ENCODE data around the gene MED31.
"Not testable (repeated sequence)": the region's sequence is repeated elsewhere in the genome, so short reads cannot be mapped to it uniquely, and the experiment has no call there.

The MED31 gene

GRCh38 chr17:6596941-6597340 is 54.5 kb downstream of the MED31 start:
- peaks cover 22% of the 10 kb centered on the region for H3K79me1 ChIP-seq (replicated peaks; ENCODE audit: low read length, poor library complexity, severe bottlenecking)
- no peak overlapping the region for H4K8ac ChIP-seq (ENCODE audit: low read length)
- H3K23ac ChIP-seq (ENCODE audit: low read length in 2 of 2): no peak overlapping the region
- H3K27ac ChIP-seq (ENCODE audit: low read length, poor library complexity, severe bottlenecking): no peak overlapping the region
- H2BK120ac ChIP-seq (ENCODE audit: low read depth, low read length): no peak overlapping the region
- 100% methylated on average over 3 of the region's 4 CpGs for WGBS
- H3K18ac ChIP-seq (ENCODE audit: low read depth in 1 of 2, low read length in 2 of 2): no peak overlapping the region
- H3K27me3 ChIP-seq (ENCODE audit: control insufficient read depth in 1 of 2, insufficient read depth in 1 of 2, low read length in 2 of 2): no peaks in the 10 kb centered on the region
- H3K9ac ChIP-seq (ENCODE audit: low read length): no peak overlapping the region
- no peak overlapping the region for H3K4me3 ChIP-seq (ENCODE audit: insufficient read depth in 1 of 2, low read depth in 1 of 2, low read length in 2 of 2)
- H2AFZ ChIP-seq (ENCODE audit: low read depth, low read length): no peak overlapping the region
- H3K4me1 ChIP-seq (ENCODE audit: control insufficient read depth, insufficient read depth, low read depth, low read length): no peaks in the 10 kb centered on the region
- no peak overlapping the region for H3K14ac ChIP-seq (ENCODE audit: low read length in 2 of 2)
- H3K36me3 ChIP-seq (ENCODE audit: control insufficient read depth in 1 of 2, insufficient read depth in 2 of 2, low read depth in 1 of 2, low read length in 2 of 2): peaks cover 23 to 97% of the 10 kb centered on the region in 2 experiments
- no peaks in the 10 kb centered on the region for H3K9me3 ChIP-seq (ENCODE audit: control insufficient read depth, low read length)
- H2BK5ac ChIP-seq (ENCODE audit: low read depth, low read length, poor library complexity, severe bottlenecking): no peak overlapping the region
- no peak overlapping the region for H2BK12ac ChIP-seq (ENCODE audit: low read length in 2 of 2)
- no peak overlapping the region for H4K91ac ChIP-seq (ENCODE audit: low read length)
- no peak overlapping the region for H2AK5ac ChIP-seq (ENCODE audit: low read length, severe bottlenecking)
- no peak overlapping the region for H3K4ac ChIP-seq (ENCODE audit: low read depth in 1 of 2, low read length in 2 of 2)
- H3K4me2 ChIP-seq (ENCODE audit: low read length, poor library complexity, severe bottlenecking): no peak overlapping the region
- H2BK15ac ChIP-seq (ENCODE audit: low read depth, poor library complexity, severe bottlenecking): no peak overlapping the region
- no peak for DNase-seq

GRCh38 chr17:6596511-6596910 is 54.9 kb downstream of the MED31 start:
- Histone ChIP-seq H3K4me3 (ENCODE audit: insufficient read depth in 1 of 2, low read depth in 1 of 2, low read length in 2 of 2) (no peak overlapping the region), H3K9me3 (ENCODE audit: control insufficient read depth, low read length) (no peaks in the 10 kb centered on the region), H3K4me2 (ENCODE audit: low read length, poor library complexity, severe bottlenecking) (no peak overlapping the region), H3K79me1 (replicated peaks; ENCODE audit: low read length, poor library complexity, severe bottlenecking) (peaks cover 19% of the 10 kb centered on the region), H3K4ac (ENCODE audit: low read depth in 1 of 2, low read length in 2 of 2) (no peak overlapping the region), H3K18ac (ENCODE audit: low read depth in 1 of 2, low read length in 2 of 2) (no peak overlapping the region), H3K36me3 (ENCODE audit: control insufficient read depth in 1 of 2, insufficient read depth in 2 of 2, low read depth in 1 of 2, low read length in 2 of 2) (peaks cover 23 to 97% of the 10 kb centered on the region in 2 experiments), H3K9ac (ENCODE audit: low read length) (no peak overlapping the region), H2BK120ac (ENCODE audit: low read depth, low read length) (no peak overlapping the region), H3K14ac (ENCODE audit: low read length in 2 of 2) (no peak overlapping the region), H2BK5ac (ENCODE audit: low read depth, low read length, poor library complexity, severe bottlenecking) (no peak overlapping the region), H2AFZ (ENCODE audit: low read depth, low read length) (no peak overlapping the region), H2BK12ac (ENCODE audit: low read length in 2 of 2) (no peak overlapping the region), H3K27ac (ENCODE audit: low read length, poor library complexity, severe bottlenecking) (no peak overlapping the region), H3K4me1 (ENCODE audit: control insufficient read depth, insufficient read depth, low read depth, low read length) (no peaks in the 10 kb centered on the region), H3K23ac (ENCODE audit: low read length in 2 of 2) (no peak overlapping the region), H3K27me3 (ENCODE audit: control insufficient read depth in 1 of 2, insufficient read depth in 1 of 2, low read length in 2 of 2) (no peaks in the 10 kb centered on the region), H2BK15ac (ENCODE audit: low read depth, poor library complexity, severe bottlenecking) (no peak overlapping the region), H4K8ac (ENCODE audit: low read length) (no peak overlapping the region), H4K91ac (ENCODE audit: low read length) (no peak overlapping the region), H2AK5ac (ENCODE audit: low read length, severe bottlenecking) (no peak overlapping the region)
- no peak for DNase-seq
- WGBS: 96% methylated on average over 2 of the region's 2 CpGs

GRCh38 chr17:6596081-6596480 is 55.3 kb downstream of the MED31 start:
- no peak for DNase-seq
- Histone ChIP-seq H3K4ac (ENCODE audit: low read depth in 1 of 2, low read length in 2 of 2) (no peak overlapping the region), H3K79me1 (replicated peaks; ENCODE audit: low read length, poor library complexity, severe bottlenecking) (peaks cover 16% of the 10 kb centered on the region), H3K9ac (ENCODE audit: low read length) (no peak overlapping the region), H3K4me2 (ENCODE audit: low read length, poor library complexity, severe bottlenecking) (no peak overlapping the region), H2BK120ac (ENCODE audit: low read depth, low read length) (no peak overlapping the region), H2AK5ac (ENCODE audit: low read length, severe bottlenecking) (no peak overlapping the region), H3K18ac (ENCODE audit: low read depth in 1 of 2, low read length in 2 of 2) (no peak overlapping the region), H3K27ac (ENCODE audit: low read length, poor library complexity, severe bottlenecking) (no peak overlapping the region), H3K4me3 (ENCODE audit: insufficient read depth in 1 of 2, low read depth in 1 of 2, low read length in 2 of 2) (no peak overlapping the region), H2BK15ac (ENCODE audit: low read depth, poor library complexity, severe bottlenecking) (no peak overlapping the region), H3K27me3 (ENCODE audit: control insufficient read depth in 1 of 2, insufficient read depth in 1 of 2, low read length in 2 of 2) (no peaks in the 10 kb centered on the region), H2BK5ac (ENCODE audit: low read depth, low read length, poor library complexity, severe bottlenecking) (no peak overlapping the region), H3K36me3 (ENCODE audit: control insufficient read depth in 1 of 2, insufficient read depth in 2 of 2, low read depth in 1 of 2, low read length in 2 of 2) (peaks cover 21 to 97% of the 10 kb centered on the region in 2 experiments), H4K8ac (ENCODE audit: low read length) (no peak overlapping the region), H3K9me3 (ENCODE audit: control insufficient read depth, low read length) (no peaks in the 10 kb centered on the region), H3K23ac (ENCODE audit: low read length in 2 of 2) (no peak overlapping the region), H2BK12ac (ENCODE audit: low read length in 2 of 2) (no peak overlapping the region), H3K4me1 (ENCODE audit: control insufficient read depth, insufficient read depth, low read depth, low read length) (no peaks in the 10 kb centered on the region), H2AFZ (ENCODE audit: low read depth, low read length) (no peak overlapping the region), H3K14ac (ENCODE audit: low read length in 2 of 2) (no peak overlapping the region), H4K91ac (ENCODE audit: low read length) (no peak overlapping the region)
- 96% methylated on average over 7 of the region's 7 CpGs for WGBS

GRCh38 chr17:6593371-6593770 is 58.0 kb downstream of the MED31 start:
- not testable (repeated sequence) for H3K27ac ChIP-seq (ENCODE audit: low read length, poor library complexity, severe bottlenecking); H3K9ac ChIP-seq (ENCODE audit: low read length); H4K8ac ChIP-seq (ENCODE audit: low read length); H2BK5ac ChIP-seq (ENCODE audit: low read depth, low read length, poor library complexity, severe bottlenecking); H3K18ac ChIP-seq (ENCODE audit: low read depth in 1 of 2, low read length in 2 of 2); H3K27me3 ChIP-seq (ENCODE audit: control insufficient read depth in 1 of 2, insufficient read depth in 1 of 2, low read length in 2 of 2); H2BK120ac ChIP-seq (ENCODE audit: low read depth, low read length); DNase-seq; H2BK12ac ChIP-seq (ENCODE audit: low read length in 2 of 2); H2AK5ac ChIP-seq (ENCODE audit: low read length, severe bottlenecking); H3K14ac ChIP-seq (ENCODE audit: low read length in 2 of 2); H3K9me3 ChIP-seq (ENCODE audit: control insufficient read depth, low read length); H3K23ac ChIP-seq (ENCODE audit: low read length in 2 of 2); H2AFZ ChIP-seq (ENCODE audit: low read depth, low read length); H4K91ac ChIP-seq (ENCODE audit: low read length); H3K4ac ChIP-seq (ENCODE audit: low read depth in 1 of 2, low read length in 2 of 2); H3K4me2 ChIP-seq (ENCODE audit: low read length, poor library complexity, severe bottlenecking); H3K4me1 ChIP-seq (ENCODE audit: control insufficient read depth, insufficient read depth, low read depth, low read length); H3K4me3 ChIP-seq (ENCODE audit: insufficient read depth in 1 of 2, low read depth in 1 of 2, low read length in 2 of 2); H2BK15ac ChIP-seq (ENCODE audit: low read depth, poor library complexity, severe bottlenecking)
- Histone ChIP-seq H3K36me3 (ENCODE audit: control insufficient read depth in 1 of 2, insufficient read depth in 2 of 2, low read depth in 1 of 2, low read length in 2 of 2) (peaks cover 23 to 94% of the 10 kb centered on the region in 2 experiments), H3K79me1 (replicated peaks; ENCODE audit: low read length, poor library complexity, severe bottlenecking) (peaks cover 12% of the 10 kb centered on the region)
- 97% methylated on average over 14 of the region's 14 CpGs for WGBS
